ENCODE results near the gene LCP1. TPM values are rescaled to one million over a fixed set of nuclear protein-coding genes. Genes with fewer than 3 reads are reported as not detected.
A peak's percentile ranks its signal among the peaks of the same experiment; 100 is the strongest.

Gene LCP1
- total and polyA plus RNA-seq, 9 of the 15 experiments (the other 6 are each of a cell fraction or from before 2014, with no cell fraction given), result 83.0 to 255 (median 163) TPM

DNA sequence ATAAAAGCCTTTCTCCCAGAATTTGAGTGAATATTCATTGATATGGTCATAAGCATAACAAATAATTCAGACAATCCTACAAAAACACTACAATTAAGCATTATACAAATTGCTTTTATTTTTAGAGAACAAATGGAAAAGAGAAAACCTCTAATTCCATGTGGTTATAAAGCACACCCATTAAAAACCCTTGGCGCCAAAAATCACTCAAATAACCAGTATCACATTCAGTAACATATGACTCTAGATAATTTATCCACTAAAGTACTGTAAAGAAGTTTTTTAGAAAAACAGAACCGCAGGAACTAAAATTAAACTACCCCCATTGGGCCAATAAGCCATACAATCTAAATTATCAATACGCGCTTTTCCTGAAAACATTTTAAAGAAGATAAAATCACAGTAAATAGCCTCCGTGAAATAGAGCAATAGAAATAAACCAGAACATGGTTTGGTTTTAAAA lies 569 bp downstream of the LCP1 start:
- H3K27me3 ChIP-seq (ENCODE audit: control insufficient read depth in 2 of 2, insufficient read depth in 2 of 2, low read length in 2 of 2), result no peaks in the 10 kb centered on the region
- H3K9me3 ChIP-seq (replicated peaks; ENCODE audit: control insufficient read depth, insufficient read depth, low read depth, low read length), result no peaks in the 10 kb centered on the region
- in situ Hi-C loops (cut with MboI), result no loop called here
- peaks cover 21% of the 10 kb centered on the region; the same call in 1 of the 3 replicates for H3K36me3 ChIP-seq (ENCODE audit: control insufficient read depth, insufficient read depth, low read length)
- ChIA-PET POLR2A (interaction anchor here (0.7 to 0.9 kb wide), 2 partner anchors 10 to 30 kb away, joined by 3 to 5 read pairs; no protein-coding TSS in a partner anchor), CTCF (ENCODE audit: low intra/inter-chr PET ratio) (no interaction called here)
- DNase-seq (ENCODE audit: extremely low read depth in 1 of 4, low spot score in 3 of 4) (no peak), ATAC-seq (no peak), FAIRE-seq (no peak)
- H2AFZ ChIP-seq (ENCODE audit: low read depth, low read length), result peak overlapping the region; percentile 92
- BruUV-seq (replicated peaks), result no TSS peak
- H3K9me1 ChIP-seq (ENCODE audit: control insufficient read depth, insufficient read depth, low read length), result no peaks in the 10 kb centered on the region
- peak overlapping the region; percentile 69 to 89 for H3K9ac ChIP-seq (ENCODE audit: insufficient read depth in 1 of 2, low read depth in 2 of 2, low read length in 2 of 2)
- H3K27ac ChIP-seq (ENCODE audit: extremely low read depth, low read depth, low read length), result peak overlapping the region; percentile 98
- WGBS (ENCODE audit: insufficient coverage, low coverage, missing lambda C conversion rate), result 1% methylated on average over 5 of the region's 5 CpGs
- peak overlapping the region; percentile 70 for H3K4me3 ChIP-seq
- no peaks in the 10 kb centered on the region for H4K20me1 ChIP-seq (replicated peaks; ENCODE audit: control insufficient read depth, insufficient read depth, low read length)
- H3K4me2 ChIP-seq (ENCODE audit: insufficient read depth, low read length), result peak overlapping the region; percentile 95
- H3K4me1 ChIP-seq (replicated peaks in 1 of 2; ENCODE audit: control insufficient read depth in 2 of 2, insufficient read depth in 2 of 2, low read length in 2 of 2), result peaks cover 9 to 37% of the 10 kb centered on the region in 2 experiments; a peak in 4 of 5 replicates
- intact Hi-C loops (cut with micrococcal nuclease), result loop anchor here (5.0 kb wide), 1 partner anchor 106 kb away; no protein-coding TSS in a partner anchor
- peaks cover 55% of the 10 kb centered on the region for H3K79me2 ChIP-seq (ENCODE audit: control insufficient read depth, insufficient read depth, low read length)
- TF ChIP-seq, protein P1, sequence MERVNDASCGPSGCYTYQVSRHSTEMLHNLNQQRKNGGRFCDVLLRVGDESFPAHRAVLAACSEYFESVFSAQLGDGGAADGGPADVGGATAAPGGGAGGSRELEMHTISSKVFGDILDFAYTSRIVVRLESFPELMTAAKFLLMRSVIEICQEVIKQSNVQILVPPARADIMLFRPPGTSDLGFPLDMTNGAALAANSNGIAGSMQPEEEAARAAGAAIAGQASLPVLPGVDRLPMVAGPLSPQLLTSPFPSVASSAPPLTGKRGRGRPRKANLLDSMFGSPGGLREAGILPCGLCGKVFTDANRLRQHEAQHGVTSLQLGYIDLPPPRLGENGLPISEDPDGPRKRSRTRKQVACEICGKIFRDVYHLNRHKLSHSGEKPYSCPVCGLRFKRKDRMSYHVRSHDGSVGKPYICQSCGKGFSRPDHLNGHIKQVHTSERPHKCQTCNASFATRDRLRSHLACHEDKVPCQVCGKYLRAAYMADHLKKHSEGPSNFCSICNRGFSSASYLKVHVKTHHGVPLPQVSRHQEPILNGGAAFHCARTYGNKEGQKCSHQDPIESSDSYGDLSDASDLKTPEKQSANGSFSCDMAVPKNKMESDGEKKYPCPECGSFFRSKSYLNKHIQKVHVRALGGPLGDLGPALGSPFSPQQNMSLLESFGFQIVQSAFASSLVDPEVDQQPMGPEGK (CRISPR knock-in tag; IDR thresholded peaks at IDR 0.05; ENCODE audit: borderline replicate concordance), result no peak
- TF ChIP-seq, protein P2, sequence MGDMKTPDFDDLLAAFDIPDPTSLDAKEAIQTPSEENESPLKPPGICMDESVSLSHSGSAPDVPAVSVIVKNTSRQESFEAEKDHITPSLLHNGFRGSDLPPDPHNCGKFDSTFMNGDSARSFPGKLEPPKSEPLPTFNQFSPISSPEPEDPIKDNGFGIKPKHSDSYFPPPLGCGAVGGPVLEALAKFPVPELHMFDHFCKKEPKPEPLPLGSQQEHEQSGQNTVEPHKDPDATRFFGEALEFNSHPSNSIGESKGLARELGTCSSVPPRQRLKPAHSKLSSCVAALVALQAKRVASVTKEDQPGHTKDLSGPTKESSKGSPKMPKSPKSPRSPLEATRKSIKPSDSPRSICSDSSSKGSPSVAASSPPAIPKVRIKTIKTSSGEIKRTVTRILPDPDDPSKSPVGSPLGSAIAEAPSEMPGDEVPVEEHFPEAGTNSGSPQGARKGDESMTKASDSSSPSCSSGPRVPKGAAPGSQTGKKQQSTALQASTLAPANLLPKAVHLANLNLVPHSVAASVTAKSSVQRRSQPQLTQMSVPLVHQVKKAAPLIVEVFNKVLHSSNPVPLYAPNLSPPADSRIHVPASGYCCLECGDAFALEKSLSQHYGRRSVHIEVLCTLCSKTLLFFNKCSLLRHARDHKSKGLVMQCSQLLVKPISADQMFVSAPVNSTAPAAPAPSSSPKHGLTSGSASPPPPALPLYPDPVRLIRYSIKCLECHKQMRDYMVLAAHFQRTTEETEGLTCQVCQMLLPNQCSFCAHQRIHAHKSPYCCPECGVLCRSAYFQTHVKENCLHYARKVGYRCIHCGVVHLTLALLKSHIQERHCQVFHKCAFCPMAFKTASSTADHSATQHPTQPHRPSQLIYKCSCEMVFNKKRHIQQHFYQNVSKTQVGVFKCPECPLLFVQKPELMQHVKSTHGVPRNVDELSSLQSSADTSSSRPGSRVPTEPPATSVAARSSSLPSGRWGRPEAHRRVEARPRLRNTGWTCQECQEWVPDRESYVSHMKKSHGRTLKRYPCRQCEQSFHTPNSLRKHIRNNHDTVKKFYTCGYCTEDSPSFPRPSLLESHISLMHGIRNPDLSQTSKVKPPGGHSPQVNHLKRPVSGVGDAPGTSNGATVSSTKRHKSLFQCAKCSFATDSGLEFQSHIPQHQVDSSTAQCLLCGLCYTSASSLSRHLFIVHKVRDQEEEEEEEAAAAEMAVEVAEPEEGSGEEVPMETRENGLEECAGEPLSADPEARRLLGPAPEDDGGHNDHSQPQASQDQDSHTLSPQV (IDR thresholded peaks at IDR 0.05), result 0 out of 2 replicates have a peak, but pooled peaks have one; percentile 13
- TF ChIP-seq KAT7 (CRISPR knock-in tag; IDR thresholded peaks at IDR 0.05; ENCODE audit: borderline replicate concordance) (0 out of 2 replicates have a peak, but pooled peaks have one; percentile 21), BRD4 (IDR thresholded peaks at IDR 0.05) (peak; percentile 33; the same call in 1 of the 2 replicates), ZKSCAN8 (CRISPR knock-in tag; IDR thresholded peaks at IDR 0.05) (0 out of 2 replicates have a peak, but pooled peaks have one; percentile 48), ATF1 (CRISPR knock-in tag; IDR thresholded peaks at IDR 0.05) (no peak), ATF1 (tag; IDR thresholded peaks at IDR 0.05) (no peak), RFX7 (CRISPR knock-in tag; IDR thresholded peaks at IDR 0.05) (no peak)
- TF ChIP-seq, protein P3, sequence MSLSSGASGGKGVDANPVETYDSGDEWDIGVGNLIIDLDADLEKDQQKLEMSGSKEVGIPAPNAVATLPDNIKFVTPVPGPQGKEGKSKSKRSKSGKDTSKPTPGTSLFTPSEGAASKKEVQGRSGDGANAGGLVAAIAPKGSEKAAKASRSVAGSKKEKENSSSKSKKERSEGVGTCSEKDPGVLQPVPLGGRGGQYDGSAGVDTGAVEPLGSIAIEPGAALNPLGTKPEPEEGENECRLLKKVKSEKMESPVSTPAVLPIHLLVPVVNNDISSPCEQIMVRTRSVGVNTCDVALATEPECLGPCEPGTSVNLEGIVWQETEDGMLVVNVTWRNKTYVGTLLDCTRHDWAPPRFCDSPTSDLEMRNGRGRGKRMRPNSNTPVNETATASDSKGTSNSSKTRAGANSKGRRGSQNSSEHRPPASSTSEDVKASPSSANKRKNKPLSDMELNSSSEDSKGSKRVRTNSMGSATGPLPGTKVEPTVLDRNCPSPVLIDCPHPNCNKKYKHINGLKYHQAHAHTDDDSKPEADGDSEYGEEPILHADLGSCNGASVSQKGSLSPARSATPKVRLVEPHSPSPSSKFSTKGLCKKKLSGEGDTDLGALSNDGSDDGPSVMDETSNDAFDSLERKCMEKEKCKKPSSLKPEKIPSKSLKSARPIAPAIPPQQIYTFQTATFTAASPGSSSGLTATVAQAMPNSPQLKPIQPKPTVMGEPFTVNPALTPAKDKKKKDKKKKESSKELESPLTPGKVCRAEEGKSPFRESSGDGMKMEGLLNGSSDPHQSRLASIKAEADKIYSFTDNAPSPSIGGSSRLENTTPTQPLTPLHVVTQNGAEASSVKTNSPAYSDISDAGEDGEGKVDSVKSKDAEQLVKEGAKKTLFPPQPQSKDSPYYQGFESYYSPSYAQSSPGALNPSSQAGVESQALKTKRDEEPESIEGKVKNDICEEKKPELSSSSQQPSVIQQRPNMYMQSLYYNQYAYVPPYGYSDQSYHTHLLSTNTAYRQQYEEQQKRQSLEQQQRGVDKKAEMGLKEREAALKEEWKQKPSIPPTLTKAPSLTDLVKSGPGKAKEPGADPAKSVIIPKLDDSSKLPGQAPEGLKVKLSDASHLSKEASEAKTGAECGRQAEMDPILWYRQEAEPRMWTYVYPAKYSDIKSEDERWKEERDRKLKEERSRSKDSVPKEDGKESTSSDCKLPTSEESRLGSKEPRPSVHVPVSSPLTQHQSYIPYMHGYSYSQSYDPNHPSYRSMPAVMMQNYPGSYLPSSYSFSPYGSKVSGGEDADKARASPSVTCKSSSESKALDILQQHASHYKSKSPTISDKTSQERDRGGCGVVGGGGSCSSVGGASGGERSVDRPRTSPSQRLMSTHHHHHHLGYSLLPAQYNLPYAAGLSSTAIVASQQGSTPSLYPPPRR (CRISPR knock-in tag; IDR thresholded peaks at IDR 0.05; ENCODE audit: borderline replicate concordance), result no peak

All from K562 (cell line).